Ascending aorta (tissue), 2 donors: ENCODE measurements around the gene EGFLAM. TPM values are rescaled to one million over a fixed set of nuclear protein-coding genes. Genes with fewer than 3 reads are reported as not detected.

Source experiments
- DNase-seq, 2 donors: peaks; one replicate each; pipeline ENCODE4 v3.0.0-alpha.2; 2019; ENCODE audit warnings: low spot score in 2 of 2
- H3K27ac ChIP-seq, 2 donors: fragments of 200-600 bp; sonication (generic); one replicate each; pipeline ENCODE4 v1.5.1; 2016 to 2017; ENCODE audit warnings: mild to moderate bottlenecking in 1 of 2
- H3K27me3 ChIP-seq: fragments of 200-600 bp; sonication (generic); one replicate; pipeline ENCODE4 v1.5.1; 2017
- H3K36me3 ChIP-seq, 2 donors: fragments of 200-600 bp; sonication (generic); one replicate each; pipeline ENCODE4 v1.5.1; 2016
- H3K4me1 ChIP-seq, 2 donors: fragments of 200-600 bp; sonication (generic); one replicate each; pipeline ENCODE4 v1.5.1; 2016 to 2017; ENCODE audit warnings: mild to moderate bottlenecking in 1 of 2
- H3K4me3 ChIP-seq, 2 donors: fragments of 200-600 bp; sonication (generic); one replicate each; pipeline ENCODE4 v1.5.1; 2016 to 2017; ENCODE audit warnings: mild to moderate bottlenecking in 1 of 2
- H3K9me3 ChIP-seq, 2 donors: fragments of 200-600 bp; sonication (generic); one replicate each; pipeline ENCODE4 v1.5.1; 2016
- intact Hi-C: fragments of 100-400 bp; cut with DNase I; formaldehyde crosslinking; loops from one replicate; pipeline ENCODE4 v1.15.1; 2023
- total RNA-seq: library from RNA; depleted of rRNA; stranded (reverse); fragments of >200 nt; gene quantifications from one replicate; pipeline ENCODE4 v1.1.0, GENCODE V29; 2016
- TF ChIP-seq, protein P1 (sequence below), 3 experiments: fragments of 200-600 bp in 2 of 3; fragments of 450-650 bp in 1 of 3; sonication (generic) in 2 of 3; IDR thresholded peaks; one replicate each; pipeline ENCODE4 v1.5.1; 2016 to 2019; ENCODE audit warnings: antibody characterized with exemption in 3 of 3, mild to moderate bottlenecking in 1 of 3, moderate library complexity in 1 of 3

Gene EGFLAM
- total RNA-seq, 1 donor from 2014 or later: 4.2 TPM

- TF ChIP-seq, protein P1, sequence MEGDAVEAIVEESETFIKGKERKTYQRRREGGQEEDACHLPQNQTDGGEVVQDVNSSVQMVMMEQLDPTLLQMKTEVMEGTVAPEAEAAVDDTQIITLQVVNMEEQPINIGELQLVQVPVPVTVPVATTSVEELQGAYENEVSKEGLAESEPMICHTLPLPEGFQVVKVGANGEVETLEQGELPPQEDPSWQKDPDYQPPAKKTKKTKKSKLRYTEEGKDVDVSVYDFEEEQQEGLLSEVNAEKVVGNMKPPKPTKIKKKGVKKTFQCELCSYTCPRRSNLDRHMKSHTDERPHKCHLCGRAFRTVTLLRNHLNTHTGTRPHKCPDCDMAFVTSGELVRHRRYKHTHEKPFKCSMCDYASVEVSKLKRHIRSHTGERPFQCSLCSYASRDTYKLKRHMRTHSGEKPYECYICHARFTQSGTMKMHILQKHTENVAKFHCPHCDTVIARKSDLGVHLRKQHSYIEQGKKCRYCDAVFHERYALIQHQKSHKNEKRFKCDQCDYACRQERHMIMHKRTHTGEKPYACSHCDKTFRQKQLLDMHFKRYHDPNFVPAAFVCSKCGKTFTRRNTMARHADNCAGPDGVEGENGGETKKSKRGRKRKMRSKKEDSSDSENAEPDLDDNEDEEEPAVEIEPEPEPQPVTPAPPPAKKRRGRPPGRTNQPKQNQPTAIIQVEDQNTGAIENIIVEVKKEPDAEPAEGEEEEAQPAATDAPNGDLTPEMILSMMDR (IDR thresholded peaks at IDR 0.05): no peak
- Histone ChIP-seq H3K9me3 (no peaks in the 10 kb centered on the region), H3K4me1 (peaks cover 4 to 13% of the 10 kb centered on the region in 2 donors)
These were observed 193.8 kb downstream of the EGFLAM start for GRCh38 chr5:38452201-38452600.

GRCh38 chr5:38453506-38453905, 195.1 kb downstream of the EGFLAM start:
- no peak for DNase-seq
- Histone ChIP-seq H3K36me3 (peaks cover 0 to 3% of the 10 kb centered on the region in 2 donors), H3K4me1 (peaks cover 0 to 3% of the 10 kb centered on the region in 2 donors), H3K27ac (no peak overlapping the region), H3K9me3 (no peaks in the 10 kb centered on the region), H3K27me3 (no peaks in the 10 kb centered on the region), H3K4me3 (no peak overlapping the region)
- intact Hi-C loops: no loop called here
- TF ChIP-seq, protein P1 (IDR thresholded peaks at IDR 0.05): no peak

More at GRCh38 chr5:38452201-38452600, 193.8 kb downstream of the EGFLAM start:
- peaks cover 0 to 3% of the 10 kb centered on the region in 2 donors for H3K36me3 ChIP-seq
- H3K4me3 ChIP-seq: no peak overlapping the region
- intact Hi-C loops: no loop called here
- H3K27ac ChIP-seq: no peak overlapping the region
- no peaks in the 10 kb centered on the region for H3K27me3 ChIP-seq
- DNase-seq: no peak

- H3K27ac ChIP-seq: no peak overlapping the region
- H3K27me3 ChIP-seq: no peaks in the 10 kb centered on the region
- H3K4me1 ChIP-seq: no peaks in the 10 kb centered on the region
- no peak for DNase-seq
- peaks cover 0 to 3% of the 10 kb centered on the region in 2 donors for H3K36me3 ChIP-seq
- no peak overlapping the region for H3K4me3 ChIP-seq
- H3K9me3 ChIP-seq: no peaks in the 10 kb centered on the region
- TF ChIP-seq, protein P1 (IDR thresholded peaks at IDR 0.05): no peak
- intact Hi-C loops: no loop called here
These were observed 195.6 kb downstream of the EGFLAM start for GRCh38 chr5:38453921-38454320.

GRCh38 chr5:38455796-38456330, 197.5 kb downstream of the EGFLAM start:
- peaks cover 0 to 3% of the 10 kb centered on the region in 2 donors for H3K36me3 ChIP-seq
- no peak overlapping the region for H3K4me3 ChIP-seq
- no peak overlapping the region for H3K27ac ChIP-seq
- DNase-seq: no peak
- TF ChIP-seq, protein P1 (IDR thresholded peaks at IDR 0.05): no peak
- no peaks in the 10 kb centered on the region for H3K4me1 ChIP-seq
- intact Hi-C loops: no loop called here
- no peaks in the 10 kb centered on the region for H3K27me3 ChIP-seq
- no peaks in the 10 kb centered on the region for H3K9me3 ChIP-seq

DNA sequence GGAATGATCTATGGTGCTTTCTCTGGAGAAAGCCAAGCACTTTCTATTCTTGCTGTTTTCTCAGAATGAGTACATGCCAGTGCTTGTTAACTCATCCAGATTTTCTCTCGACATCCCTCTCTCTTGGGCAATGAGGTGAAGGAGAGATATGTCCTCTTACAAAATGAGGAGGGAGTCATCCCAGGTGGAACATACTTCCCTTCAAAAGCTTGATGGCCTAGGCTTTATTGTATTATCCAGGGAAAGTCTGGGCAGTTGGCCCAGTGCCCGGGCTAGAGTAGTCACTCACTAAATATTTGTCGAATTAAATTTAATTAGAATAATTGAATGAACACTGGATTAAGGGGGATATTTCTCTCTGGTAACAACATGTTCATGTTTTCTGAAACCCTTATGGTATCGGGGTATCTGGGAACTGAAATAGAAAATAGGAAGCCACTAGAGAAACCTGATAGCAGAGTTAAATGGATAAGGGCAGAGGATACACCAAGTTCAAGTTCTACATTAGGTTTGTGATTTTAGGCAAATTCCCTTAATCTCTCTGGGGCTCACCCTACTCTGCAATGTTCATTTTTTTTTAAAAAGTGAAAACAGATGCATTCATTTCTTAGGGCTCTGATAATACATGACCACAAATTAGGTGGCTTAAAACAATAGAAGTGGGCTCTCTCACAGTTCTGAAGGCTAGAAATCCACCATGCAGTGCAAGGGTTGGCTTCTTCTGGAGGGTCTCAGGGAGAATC, 198.5 kb downstream of the EGFLAM start:
- TF ChIP-seq, protein P1 (IDR thresholded peaks at IDR 0.05): no peak

More for the DNA sequence above, 198.5 kb downstream of the EGFLAM start:
- DNase-seq: no peak
- no peaks in the 10 kb centered on the region for H3K4me1 ChIP-seq
- no peaks in the 10 kb centered on the region for H3K27me3 ChIP-seq
- no peak overlapping the region for H3K4me3 ChIP-seq
- no peak overlapping the region for H3K27ac ChIP-seq
- intact Hi-C loops: no loop called here
- no peaks in the 10 kb centered on the region for H3K9me3 ChIP-seq
- H3K36me3 ChIP-seq: peaks cover 0 to 3% of the 10 kb centered on the region in 2 donors
